Measurements from ENCODE around the gene ARPC5.

The ARPC5 gene

GRCh38 chr1:183609759-183610452, 25.7 kb downstream of the ARPC5 start:
- DNase-seq = no peak

GRCh38 chr1:183609313-183609712, 26.3 kb downstream of the ARPC5 start:
- DNase-seq = no peak

- DNase-seq = no peak
These were observed 28.1 kb downstream of the ARPC5 start for GRCh38 chr1:183607322-183607980.

- no peak for DNase-seq
These were observed 29.7 kb downstream of the ARPC5 start for GRCh38 chr1:183605904-183606303.

GRCh38 chr1:183604815-183605214, 30.8 kb downstream of the ARPC5 start:
- no peak for DNase-seq

- no peak for DNase-seq
These were observed 31.4 kb downstream of the ARPC5 start for GRCh38 chr1:183604038-183604808.

- no peak for DNase-seq
These were observed 33.1 kb downstream of the ARPC5 start for GRCh38 chr1:183602510-183602909.

GRCh38 chr1:183600634-183601033, 34.9 kb downstream of the ARPC5 start:
- DNase-seq = no peak

- no peak for DNase-seq
These were observed 35.4 kb downstream of the ARPC5 start for GRCh38 chr1:183600136-183600535.

- DNase-seq = no peak
These were observed 37.2 kb downstream of the ARPC5 start for GRCh38 chr1:183598386-183598785.

- no peak for DNase-seq
These were observed 37.8 kb downstream of the ARPC5 start for GRCh38 chr1:183597656-183598347.

- DNase-seq = no peak
These were observed 39.1 kb downstream of the ARPC5 start for GRCh38 chr1:183596500-183596899.

GRCh38 chr1:183595537-183595936, 40.0 kb downstream of the ARPC5 start:
- DNase-seq = no peak

- DNase-seq = no peak
These were observed 42.2 kb downstream of the ARPC5 start for GRCh38 chr1:183593356-183593755.

- DNase-seq = no peak
These were observed 42.9 kb downstream of the ARPC5 start for GRCh38 chr1:183592733-183593132.

GRCh38 chr1:183590244-183591191, 45.1 kb downstream of the ARPC5 start, which contains the start of gene NCF2:
Gene NCF2 (minus strand): TSS chr1:183590459. CDS start chr1:183590329, 130 bp downstream.
- DNase-seq = no peak

- DNase-seq = no peak
These were observed 45.7 kb downstream of the ARPC5 start for GRCh38 chr1:183589874-183590243.

GRCh38 chr1:183589384-183589783, 46.2 kb downstream of the ARPC5 start:
- no peak for DNase-seq

- no peak for DNase-seq
These were observed 46.8 kb downstream of the ARPC5 start for GRCh38 chr1:183588827-183589226.

GRCh38 chr1:183586926-183587325, 48.7 kb downstream of the ARPC5 start:
- no peak for DNase-seq

- no peak for DNase-seq
These were observed 49.1 kb downstream of the ARPC5 start for GRCh38 chr1:183586455-183586854.

GRCh38 chr1:183585038-183585437, 50.5 kb downstream of the ARPC5 start:
- DNase-seq = no peak
